GM21717 (cell line): ENCODE results near the gene MON2.
A peak's percentile ranks its signal among the peaks of the same experiment; 100 is the strongest.
"Not testable (repeated sequence)": the region's sequence is repeated elsewhere in the genome, so short reads cannot be mapped to it uniquely, and the experiment has no call there.

Experiments
- ATAC-seq: cut with Tn5 transposase; IDR thresholded peaks from one replicate; pipeline ENCODE4 v1.9.1; 2021; ENCODE audit warnings: mild to moderate bottlenecking, moderate library complexity; ENCODE audit not compliant: unreplicated experiment

MON2 gene, protein sequence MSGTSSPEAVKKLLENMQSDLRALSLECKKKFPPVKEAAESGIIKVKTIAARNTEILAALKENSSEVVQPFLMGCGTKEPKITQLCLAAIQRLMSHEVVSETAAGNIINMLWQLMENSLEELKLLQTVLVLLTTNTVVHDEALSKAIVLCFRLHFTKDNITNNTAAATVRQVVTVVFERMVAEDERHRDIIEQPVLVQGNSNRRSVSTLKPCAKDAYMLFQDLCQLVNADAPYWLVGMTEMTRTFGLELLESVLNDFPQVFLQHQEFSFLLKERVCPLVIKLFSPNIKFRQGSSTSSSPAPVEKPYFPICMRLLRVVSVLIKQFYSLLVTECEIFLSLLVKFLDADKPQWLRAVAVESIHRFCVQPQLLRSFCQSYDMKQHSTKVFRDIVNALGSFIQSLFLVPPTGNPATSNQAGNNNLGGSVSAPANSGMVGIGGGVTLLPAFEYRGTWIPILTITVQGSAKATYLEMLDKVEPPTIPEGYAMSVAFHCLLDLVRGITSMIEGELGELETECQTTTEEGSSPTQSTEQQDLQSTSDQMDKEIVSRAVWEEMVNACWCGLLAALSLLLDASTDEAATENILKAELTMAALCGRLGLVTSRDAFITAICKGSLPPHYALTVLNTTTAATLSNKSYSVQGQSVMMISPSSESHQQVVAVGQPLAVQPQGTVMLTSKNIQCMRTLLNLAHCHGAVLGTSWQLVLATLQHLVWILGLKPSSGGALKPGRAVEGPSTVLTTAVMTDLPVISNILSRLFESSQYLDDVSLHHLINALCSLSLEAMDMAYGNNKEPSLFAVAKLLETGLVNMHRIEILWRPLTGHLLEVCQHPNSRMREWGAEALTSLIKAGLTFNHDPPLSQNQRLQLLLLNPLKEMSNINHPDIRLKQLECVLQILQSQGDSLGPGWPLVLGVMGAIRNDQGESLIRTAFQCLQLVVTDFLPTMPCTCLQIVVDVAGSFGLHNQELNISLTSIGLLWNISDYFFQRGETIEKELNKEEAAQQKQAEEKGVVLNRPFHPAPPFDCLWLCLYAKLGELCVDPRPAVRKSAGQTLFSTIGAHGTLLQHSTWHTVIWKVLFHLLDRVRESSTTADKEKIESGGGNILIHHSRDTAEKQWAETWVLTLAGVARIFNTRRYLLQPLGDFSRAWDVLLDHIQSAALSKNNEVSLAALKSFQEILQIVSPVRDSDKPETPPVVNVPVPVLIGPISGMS (N-terminal part only)

DNA sequence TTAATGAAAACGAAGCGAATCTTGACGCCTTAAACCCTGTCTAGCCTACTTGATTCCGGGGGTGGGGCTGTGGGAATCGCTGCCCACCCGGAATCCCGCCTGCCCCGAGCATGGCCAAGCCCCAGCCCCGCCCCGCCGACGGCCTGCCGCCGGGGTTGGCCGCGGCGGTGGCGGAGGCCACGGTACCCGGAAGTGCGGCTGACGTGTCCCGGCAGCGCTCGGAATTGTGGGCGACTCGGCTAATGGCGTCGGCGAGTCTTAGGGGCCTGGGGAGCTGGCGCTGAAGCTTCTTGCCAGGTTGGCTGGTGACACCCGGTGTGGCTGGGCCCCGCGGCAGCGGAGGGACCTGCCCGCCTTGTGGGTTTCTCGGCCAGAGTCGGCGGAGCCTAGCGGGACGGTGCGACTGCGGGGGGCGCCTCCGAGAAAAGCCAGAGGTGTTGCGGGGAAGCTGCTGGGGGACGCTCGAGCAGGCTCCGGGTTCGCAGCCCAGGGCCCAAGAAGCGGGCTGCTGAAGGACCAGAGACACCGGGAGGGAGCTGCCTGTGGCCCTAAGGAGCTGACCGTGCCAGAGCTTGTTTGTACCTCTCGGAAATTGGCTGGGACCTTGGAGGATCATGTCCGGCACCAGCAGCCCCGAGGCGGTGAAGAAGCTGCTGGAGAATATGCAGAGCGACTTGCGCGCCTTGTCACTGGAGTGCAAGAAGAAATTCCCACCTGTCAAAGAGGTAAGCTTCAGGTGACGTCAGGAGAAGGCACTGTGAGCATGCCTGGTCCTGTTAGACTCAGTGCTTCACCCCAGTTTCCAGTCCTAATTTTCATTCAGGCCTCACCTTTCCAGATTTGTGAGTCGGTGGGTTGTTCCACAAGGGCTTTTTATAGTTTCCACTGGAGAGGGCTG is at the start of gene MON2:
Gene MON2 (plus strand): TSS at position 233 of the 898 bp plus-strand sequence. CDS start 382 bp downstream, at position 615.
- ATAC-seq, result peak; percentile 97

GRCh38 chr12:62426089-62426488 is 40.5 kb upstream of the MON2 start:
- ATAC-seq, result no peak

GRCh38 chr12:62429457-62429856 is 37.2 kb upstream of the MON2 start:
- ATAC-seq, result no peak

- no peak for ATAC-seq
Observed at GRCh38 chr12:62434494-62435302, 31.9 kb upstream of the MON2 start.

- ATAC-seq, result peak; percentile 83
Observed at GRCh38 chr12:62435303-62436163, 31.1 kb upstream of the MON2 start.

DNA sequence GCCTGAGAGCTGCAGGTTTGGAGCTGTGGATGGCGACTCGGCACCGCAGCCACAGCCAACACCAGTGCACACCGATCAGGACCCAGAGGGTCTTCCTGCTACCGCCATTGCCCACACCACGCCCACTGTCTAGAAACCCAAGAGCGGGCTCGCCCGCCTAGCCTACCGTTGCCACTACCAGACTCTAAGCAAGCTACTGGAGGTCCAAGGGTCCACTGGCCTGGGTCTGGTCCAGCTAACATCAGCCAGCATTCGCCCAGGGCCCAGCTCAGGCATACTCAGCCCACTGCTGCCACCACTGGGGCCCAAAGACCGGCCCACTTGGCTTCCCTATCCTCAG is 30.5 kb upstream of the MON2 start:
- ATAC-seq, result no peak

- peak; percentile 47 for ATAC-seq
Observed at GRCh38 chr12:62438098-62438692, 28.4 kb upstream of the MON2 start.

GRCh38 chr12:62446754-62447452 is 19.7 kb upstream of the MON2 start:
- ATAC-seq, result no peak

GRCh38 chr12:62448436-62448835 is 18.2 kb upstream of the MON2 start:
- ATAC-seq, result no peak

- not testable (repeated sequence) for ATAC-seq
Observed at GRCh38 chr12:62455429-62455828, 11.2 kb upstream of the MON2 start.

GRCh38 chr12:62458626-62459025 is 8.0 kb upstream of the MON2 start:
- ATAC-seq, result no peak

DNA sequence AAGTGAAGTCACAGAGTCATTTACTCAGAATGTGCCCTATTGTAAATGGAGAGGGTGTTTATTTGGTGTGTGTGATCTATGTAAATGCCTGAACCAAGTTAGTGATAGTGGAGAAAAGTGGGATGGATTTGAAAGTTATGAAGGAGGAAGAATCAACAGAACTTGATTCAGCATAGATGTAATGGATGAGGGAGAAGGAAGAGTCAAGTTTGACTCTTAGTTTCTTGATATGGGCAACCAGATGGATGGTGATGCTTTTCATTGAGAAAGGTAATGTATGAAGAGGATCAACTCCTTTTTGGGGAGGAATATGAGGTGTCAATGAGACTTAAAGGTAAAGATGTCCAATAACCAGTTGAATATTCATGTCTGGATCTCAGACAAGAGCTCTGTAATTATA is 6.7 kb upstream of the MON2 start:
- no peak for ATAC-seq

- ATAC-seq, result not testable (repeated sequence)
Observed at GRCh38 chr12:62461171-62461837, 5.3 kb upstream of the MON2 start.

DNA sequence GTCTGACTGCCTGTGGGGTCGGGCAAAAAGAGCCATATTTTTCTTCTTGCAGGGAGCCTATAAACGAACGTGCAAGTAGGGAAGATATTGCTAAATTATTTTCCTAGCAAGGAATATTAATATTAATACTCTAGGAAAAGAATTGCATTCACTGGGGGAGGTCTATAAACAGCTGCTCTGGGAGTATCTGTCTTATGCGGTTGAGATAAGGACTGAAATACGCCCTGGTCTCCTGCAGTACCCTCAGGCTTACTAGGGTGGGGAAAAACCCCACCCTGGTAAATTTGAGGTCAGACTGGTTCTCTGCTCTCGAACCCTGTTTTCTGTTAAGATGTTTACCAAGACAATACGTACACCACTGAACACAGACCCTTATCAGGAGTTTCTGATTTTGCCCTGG is 3.4 kb upstream of the MON2 start:
- not testable (repeated sequence) for ATAC-seq

- ATAC-seq, result peak; percentile 51
Observed at GRCh38 chr12:62466018-62466593, 520 bp upstream of the MON2 start.

GRCh38 chr12:62468397-62468796 is 1.8 kb downstream of the MON2 start:
- no peak for ATAC-seq

GRCh38 chr12:62468935-62469334 is 2.3 kb downstream of the MON2 start:
- no peak for ATAC-seq
